Cerebellar nuclear complex (tissue), 1 donor: ENCODE measurements around the gene UIMC1.
"Not testable (repeated sequence)": the region's sequence is repeated elsewhere in the genome, so short reads cannot be mapped to it uniquely, and the experiment has no call there.

Experiments used
- DNase-seq, 2 experiments: peaks; one replicate each; lab custom pipeline; 2025; lab: John Stamatoyannopoulos, UW

Gene UIMC1

DNA sequence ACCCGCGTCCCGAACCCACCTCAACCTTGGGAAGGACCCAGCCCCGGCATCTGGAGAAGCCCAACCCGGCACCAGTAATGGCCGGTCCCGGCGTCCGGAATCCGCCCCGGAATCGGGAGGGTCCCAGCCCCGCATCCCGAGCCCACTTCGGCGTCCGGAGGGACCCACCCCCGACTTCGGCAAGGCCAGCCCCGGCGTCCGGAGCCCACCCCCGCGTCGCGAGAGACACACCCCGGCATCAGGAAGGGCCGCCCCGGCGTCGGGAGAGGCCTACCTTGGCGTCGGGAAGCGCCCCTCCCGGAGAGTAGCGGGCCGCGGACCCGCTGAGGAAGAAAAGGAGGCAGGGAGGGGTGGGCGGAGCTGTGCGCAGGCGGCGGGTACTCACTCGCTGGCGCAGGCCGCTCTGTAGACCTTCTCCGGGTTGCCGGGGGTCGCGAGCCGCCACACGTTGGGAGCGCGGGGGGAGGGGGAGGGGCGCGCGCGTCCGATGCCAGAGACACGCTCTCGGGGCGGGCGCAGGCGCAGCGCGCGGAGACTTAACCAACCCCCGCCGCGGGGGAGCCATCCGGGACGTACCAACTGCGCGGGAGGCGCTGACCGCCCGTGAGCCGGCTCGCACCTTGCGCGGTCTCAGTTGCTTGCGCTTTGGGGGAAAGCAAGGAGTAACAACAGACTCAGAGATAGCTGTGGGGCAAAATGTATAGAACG, at the start of gene UIMC1:
Gene UIMC1, minus strand, starts transcription at position 515 of the 708 bp plus-strand sequence. CDS start 24,164 bp downstream, outside the sequence.
- DNase-seq = peak; percentile 1 to 51

DNA sequence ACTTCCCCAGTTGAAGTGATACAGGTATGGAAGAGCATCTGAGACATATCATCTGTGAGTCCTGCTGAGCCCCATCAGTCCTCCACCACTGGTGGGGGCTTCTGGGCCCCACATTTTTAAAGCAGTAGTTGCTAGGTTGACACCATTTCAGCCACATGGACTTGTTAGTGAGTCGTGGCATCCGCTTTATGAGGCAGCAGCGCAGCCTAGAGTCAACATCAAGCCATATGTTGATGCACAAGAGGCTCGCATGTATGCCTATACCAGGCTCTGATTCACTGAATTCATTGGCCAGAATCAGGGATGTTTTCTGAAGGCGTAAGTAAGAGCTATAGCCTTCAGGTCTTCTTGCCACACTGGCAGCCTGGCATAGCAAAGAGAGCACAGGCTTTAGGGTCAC, 42.7 kb upstream of the UIMC1 start:
- no peak for DNase-seq

GRCh38 chr5:177048531-177048930, 42.0 kb upstream of the UIMC1 start:
- not testable (repeated sequence) for DNase-seq

DNA sequence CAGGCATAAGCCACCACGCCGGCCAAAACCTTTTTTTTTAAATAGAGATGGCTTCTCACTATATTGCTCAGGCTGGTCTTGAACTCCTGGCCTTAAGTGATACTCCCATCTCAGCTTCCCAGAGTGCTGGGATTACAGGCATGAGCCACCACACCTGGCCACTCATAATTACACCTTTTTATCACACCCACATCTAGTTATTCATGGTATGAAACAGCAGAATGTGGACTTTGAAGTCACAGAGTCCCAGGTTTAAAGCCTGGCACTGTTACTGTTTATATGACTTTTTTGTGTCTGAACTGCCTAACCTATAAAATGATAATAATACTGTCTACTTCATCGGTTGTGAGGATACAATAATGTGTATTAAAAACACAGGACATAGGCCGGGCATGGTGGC, 39.1 kb upstream of the UIMC1 start:
- DNase-seq = no peak

- DNase-seq = no peak
Observed at GRCh38 chr5:177044641-177045040, 38.1 kb upstream of the UIMC1 start.

- DNase-seq = no peak
Observed at GRCh38 chr5:177043958-177044357, 37.4 kb upstream of the UIMC1 start.

- no peak for DNase-seq
Observed at GRCh38 chr5:177043114-177043513, 36.5 kb upstream of the UIMC1 start.

- no peak for DNase-seq
Observed at GRCh38 chr5:177041936-177042335, 35.4 kb upstream of the UIMC1 start.

DNA sequence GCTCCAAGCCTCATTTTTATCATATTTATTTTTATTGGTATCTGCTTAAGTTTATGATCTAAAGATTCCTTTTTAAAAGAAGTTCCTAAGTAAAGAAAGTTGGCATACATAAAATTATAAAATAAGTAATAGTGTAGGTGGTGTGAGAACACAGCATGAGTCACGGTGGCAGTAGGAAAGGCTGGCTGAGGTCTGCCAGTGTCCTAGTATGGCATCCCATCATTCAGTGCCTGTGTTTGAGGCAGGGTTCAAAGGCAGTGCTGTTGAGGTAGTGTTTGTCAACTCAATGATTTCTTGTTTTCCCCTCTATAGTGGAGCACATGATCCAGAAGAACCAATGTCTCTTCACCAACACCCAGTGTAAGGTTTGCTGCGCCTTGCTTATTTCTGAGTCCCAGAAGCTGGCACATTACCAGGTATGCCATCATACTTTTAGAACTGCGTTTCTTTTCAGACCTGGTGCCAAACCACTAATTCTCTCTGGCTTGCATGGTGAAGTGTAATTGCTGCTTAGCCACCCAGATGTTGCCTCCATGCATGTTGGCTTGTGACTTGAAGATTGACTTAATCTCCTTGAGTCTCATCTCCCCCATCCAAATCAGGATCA, 34.3 kb upstream of the UIMC1 start:
- DNase-seq = no peak

DNA sequence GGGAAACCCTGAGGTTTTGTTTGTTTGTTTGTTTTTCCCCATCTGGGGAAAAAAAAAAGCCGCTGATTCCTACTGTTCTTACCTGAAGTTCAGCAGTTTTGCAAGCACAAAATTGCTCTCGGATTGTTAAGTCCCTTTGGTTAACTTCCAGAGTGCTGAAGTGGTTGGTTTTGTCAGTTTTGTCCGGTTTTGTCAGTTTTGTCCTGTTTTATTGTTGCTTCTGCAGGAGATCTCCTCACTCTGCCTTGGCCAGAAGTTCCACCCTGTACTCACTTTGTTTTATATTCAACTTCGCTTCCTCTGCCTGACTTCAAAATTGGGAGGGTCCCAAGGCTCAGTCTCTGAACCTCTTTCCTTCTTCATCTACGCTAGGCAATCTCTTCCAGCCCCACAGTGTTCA, 30.3 kb upstream of the UIMC1 start:
- DNase-seq = no peak

- no peak for DNase-seq
Observed at GRCh38 chr5:177036443-177036842, 29.9 kb upstream of the UIMC1 start.

GRCh38 chr5:177035976-177036375, 29.4 kb upstream of the UIMC1 start:
- DNase-seq = no peak

DNA sequence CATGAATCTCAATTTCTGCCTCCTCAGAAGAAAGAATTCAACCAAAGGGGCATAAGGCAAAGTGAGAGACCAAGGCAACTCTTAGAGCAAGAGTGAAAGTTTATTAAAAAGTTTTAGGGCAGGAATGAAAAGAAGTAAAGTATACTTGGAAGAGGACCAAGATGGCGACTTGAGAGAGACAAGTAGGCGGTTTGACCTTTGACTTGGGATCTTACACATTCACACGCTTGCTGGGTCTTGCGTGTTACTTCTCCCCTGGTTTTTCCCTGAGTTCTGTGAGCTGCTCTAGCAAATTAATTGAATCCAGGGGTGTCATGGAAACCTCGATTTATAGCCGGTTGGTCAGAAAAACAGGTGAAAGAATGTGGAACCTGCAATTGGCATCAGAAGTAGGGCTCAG, 22.9 kb upstream of the UIMC1 start:
- DNase-seq = no peak

DNA sequence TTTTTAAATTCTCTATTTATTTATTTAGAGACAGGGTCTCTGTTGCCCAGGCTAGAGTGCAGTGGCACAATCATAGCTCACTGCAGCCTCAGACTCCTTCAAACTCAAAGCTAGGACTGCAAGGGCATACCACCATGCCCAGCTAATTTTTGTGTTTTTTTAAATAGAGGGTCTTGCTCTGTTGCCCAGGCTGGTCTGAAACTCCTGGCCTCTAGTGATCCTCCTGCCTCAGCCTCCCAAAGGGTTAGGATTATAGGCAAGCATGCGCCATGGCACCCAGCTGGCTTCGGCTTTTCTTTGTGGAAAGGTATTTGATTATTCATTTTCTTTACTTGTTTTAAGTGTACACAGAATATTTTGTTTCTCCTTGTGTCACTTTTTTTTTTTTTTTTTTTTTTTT, 21.1 kb upstream of the UIMC1 start:
- DNase-seq = no peak

DNA sequence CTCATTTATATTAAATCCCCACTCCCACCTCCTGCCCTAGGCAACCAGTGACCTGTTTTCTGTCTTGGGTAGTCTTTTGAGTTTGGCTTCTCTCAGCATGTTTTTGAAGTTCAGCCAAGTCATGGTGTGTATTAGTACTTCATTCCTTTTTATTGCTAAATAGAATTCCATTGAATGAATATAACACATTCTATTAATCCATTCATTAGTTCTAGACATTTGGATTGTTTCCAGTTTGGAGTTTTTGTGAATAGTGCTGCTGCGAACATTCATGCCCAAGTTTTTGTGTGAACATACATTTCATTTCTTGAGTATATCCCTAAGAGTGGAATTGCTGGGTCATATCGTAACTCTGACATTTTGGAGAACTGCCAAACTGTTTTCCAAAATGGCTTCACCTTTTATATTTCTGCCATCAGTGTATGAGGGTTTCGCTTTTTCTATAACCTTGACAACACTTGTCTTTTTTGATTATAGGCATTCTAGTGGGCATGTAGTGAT, 18.6 kb upstream of the UIMC1 start:
- DNase-seq = no peak

GRCh38 chr5:177024559-177024958, 18.0 kb upstream of the UIMC1 start:
- DNase-seq = no peak

GRCh38 chr5:177023303-177023664, 16.7 kb upstream of the UIMC1 start:
- DNase-seq = no peak

DNA sequence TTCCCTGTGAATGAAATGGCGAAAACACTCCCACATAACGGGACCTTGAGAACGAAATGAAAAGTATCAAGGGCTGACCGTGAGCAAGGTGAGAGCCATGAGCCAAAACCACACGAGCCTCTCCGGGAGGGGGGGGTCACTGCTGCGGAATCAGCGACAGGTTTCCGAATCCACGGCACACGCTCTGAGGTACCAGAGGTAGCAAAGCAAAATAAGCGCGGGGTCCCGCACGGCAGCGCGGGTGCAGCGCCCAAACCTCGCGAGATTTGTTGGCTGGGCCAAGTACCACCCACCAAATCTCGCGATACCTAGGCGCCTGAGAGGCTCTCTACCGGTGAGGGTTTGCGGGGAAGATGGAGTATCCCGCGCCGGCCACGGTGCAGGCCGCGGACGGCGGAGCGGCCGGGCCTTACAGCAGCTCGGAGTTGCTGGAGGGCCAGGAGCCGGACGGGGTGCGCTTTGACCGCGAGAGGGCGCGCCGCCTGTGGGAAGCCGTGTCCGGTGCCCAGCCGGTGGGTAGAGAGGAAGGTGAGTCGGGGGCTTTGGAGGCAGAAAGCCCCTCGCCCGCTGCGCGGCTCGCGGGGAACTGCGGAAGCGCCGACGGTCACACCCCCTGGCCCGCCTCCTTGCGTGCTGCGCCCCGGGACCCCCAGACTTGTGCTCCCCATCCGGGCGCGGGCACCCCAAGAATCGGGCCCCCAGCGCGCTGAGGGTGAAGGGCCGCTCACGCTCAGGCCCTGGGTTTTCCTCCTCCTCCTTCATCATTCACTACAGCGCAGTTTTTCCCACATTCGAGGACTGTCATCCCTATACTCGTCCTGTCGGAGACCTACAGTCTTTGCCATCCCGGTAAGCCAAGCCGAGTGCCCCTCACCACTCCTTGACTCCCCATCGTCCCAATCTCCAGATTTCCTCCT, 16.1 kb upstream of the UIMC1 start, which contains the start of gene ZNF346:
Gene ZNF346, plus strand, starts transcription at position 311 of the 917 bp plus-strand sequence. Its CDS starts 43 bp downstream, at position 354.
- peak; percentile 57 to 85 for DNase-seq

- no peak for DNase-seq
Observed at GRCh38 chr5:177020033-177020432, 13.5 kb upstream of the UIMC1 start.

DNA sequence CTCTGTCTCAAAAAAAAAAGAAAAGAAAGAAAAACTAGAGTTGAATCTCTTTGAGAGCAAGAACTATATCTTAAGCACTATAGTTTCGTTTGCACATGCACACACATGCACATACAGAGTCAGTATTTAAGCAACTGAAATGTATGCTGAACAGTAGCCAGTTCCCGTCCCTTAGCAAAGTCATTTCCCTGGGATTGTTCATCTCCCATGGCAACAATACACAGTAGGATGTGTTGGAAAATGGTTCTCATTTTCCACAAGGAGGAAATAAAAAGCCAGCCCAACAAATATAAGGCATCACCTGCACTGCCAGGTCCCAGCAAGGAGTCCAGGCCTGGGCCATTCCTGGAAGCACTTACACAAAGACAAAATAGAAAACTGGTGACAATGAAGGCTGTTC, 11.8 kb upstream of the UIMC1 start:
- DNase-seq = no peak

DNA sequence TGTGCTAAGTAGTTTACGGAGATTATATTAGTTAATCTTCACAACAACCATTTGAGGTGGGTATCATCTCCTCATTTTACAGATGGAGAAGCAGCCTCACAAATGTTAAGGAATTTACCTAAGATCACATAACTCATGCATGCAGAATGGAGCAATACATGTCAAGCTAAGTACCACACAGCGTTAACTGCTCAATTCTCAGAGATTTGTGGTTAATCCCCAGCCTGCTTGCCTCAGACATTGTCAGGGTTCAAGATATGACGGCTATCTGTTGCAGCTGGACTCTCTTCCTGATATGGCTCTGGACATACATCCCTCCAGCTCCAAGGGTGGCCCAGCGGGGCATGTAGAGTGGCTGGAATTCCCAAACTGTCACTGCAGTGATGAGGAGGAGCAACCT, 8.6 kb upstream of the UIMC1 start:
- no peak for DNase-seq

DNA sequence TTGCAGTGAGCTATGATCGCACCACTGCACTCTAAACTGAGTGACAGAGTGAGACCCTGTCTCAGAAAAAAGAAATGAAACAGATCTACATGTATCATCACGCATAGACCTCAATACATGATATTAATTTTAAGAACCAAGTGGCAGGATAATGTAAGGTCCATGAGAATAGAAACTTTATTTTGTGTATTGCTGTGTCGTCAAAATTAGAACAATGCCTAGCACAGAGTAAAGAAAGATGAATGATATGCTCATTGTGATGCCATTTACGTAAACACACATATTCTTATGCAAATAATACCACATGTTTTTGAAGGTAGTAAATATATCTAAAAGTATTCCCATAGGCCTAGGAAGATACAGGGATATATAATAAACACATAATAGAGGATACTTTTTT, 3.6 kb upstream of the UIMC1 start:
- DNase-seq = no peak

DNA sequence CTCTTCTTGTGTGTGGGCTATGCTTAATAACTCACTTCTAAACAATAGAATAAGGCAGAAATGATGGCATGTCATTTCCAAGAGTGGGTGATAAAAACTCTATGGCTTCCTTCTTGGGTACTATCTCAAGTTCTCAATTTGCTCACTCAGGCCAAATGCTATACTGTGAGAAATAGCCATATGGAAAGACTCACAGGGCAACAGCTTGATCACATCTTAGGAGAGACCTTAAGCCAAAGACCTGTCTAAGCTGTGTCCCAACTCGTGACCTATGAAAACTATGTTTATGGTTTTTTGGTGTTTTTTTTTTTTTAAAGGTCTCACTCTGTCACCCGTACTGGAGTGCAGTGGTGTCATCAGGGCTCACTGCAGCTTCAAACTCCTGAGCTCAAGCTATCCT, 2.1 kb upstream of the UIMC1 start:
- no peak for DNase-seq
